ENCODE measurements around the gene FNBP1.

GRCh38 chr9:130051855-130052254, 8.9 kb upstream of the FNBP1 start:
- no peak for TF ChIP-seq CTCF (conservative IDR thresholded peaks at IDR 0.05; ENCODE audit: low read length)
- TF ChIP-seq EZH2phosphoT487 (IDR thresholded peaks at IDR 0.05; ENCODE audit: borderline replicate concordance) = no peak

Data from Loucy (cell line).